GM19043 (cell line): Measurements from ENCODE around the gene CD180.

Source experiments
- ATAC-seq: cut with Tn5 transposase; IDR thresholded peaks from one replicate; pipeline ENCODE4 v1.9.1; 2021; ENCODE audit warnings: low read depth; ENCODE audit not compliant: unreplicated experiment

Gene CD180

GRCh38 chr5:67214036-67214435, 17.4 kb upstream of the CD180 start:
- ATAC-seq: no peak

GRCh38 chr5:67211926-67212325, 15.3 kb upstream of the CD180 start:
- ATAC-seq: no peak

GRCh38 chr5:67209141-67209771, 12.7 kb upstream of the CD180 start:
- ATAC-seq: peak; percentile 28

- ATAC-seq: no peak
Observed at GRCh38 chr5:67208403-67208802, 11.8 kb upstream of the CD180 start.

- peak; percentile 68 for ATAC-seq
Observed at GRCh38 chr5:67206929-67207328, 10.3 kb upstream of the CD180 start.

- peak; percentile 37 for ATAC-seq
Observed at GRCh38 chr5:67206461-67206860, 9.9 kb upstream of the CD180 start.

- no peak for ATAC-seq
Observed at GRCh38 chr5:67205981-67206380, 9.4 kb upstream of the CD180 start.

- no peak for ATAC-seq
Observed at GRCh38 chr5:67204821-67205220, 8.2 kb upstream of the CD180 start.

- ATAC-seq: no peak
Observed at GRCh38 chr5:67203701-67204074, 7.1 kb upstream of the CD180 start.

- ATAC-seq: no peak
Observed at GRCh38 chr5:67202828-67203227, 6.2 kb upstream of the CD180 start.

- ATAC-seq: peak; percentile 14
Observed at GRCh38 chr5:67201897-67202549, 5.4 kb upstream of the CD180 start.

GRCh38 chr5:67200809-67201562, 4.4 kb upstream of the CD180 start:
- no peak for ATAC-seq

- no peak for ATAC-seq
Observed at GRCh38 chr5:67199859-67200258, 3.3 kb upstream of the CD180 start.

- no peak for ATAC-seq
Observed at GRCh38 chr5:67198917-67199316, 2.3 kb upstream of the CD180 start.

- no peak for ATAC-seq
Observed at GRCh38 chr5:67197536-67197935, 937 bp upstream of the CD180 start.

- ATAC-seq: no peak
Observed at GRCh38 chr5:67195406-67196275, 958 bp downstream of the CD180 start.

- no peak for ATAC-seq
Observed at GRCh38 chr5:67194166-67194565, 2.4 kb downstream of the CD180 start.

- ATAC-seq: no peak
Observed at GRCh38 chr5:67193439-67193807, 3.2 kb downstream of the CD180 start.

GRCh38 chr5:67192719-67193438, 3.7 kb downstream of the CD180 start:
- ATAC-seq: no peak

- ATAC-seq: no peak
Observed at GRCh38 chr5:67190861-67191260, 5.7 kb downstream of the CD180 start.
